H1 (cell line): ENCODE results near the gene RAD51B. TPM values are rescaled to one million over a fixed set of nuclear protein-coding genes. Genes with fewer than 3 reads are reported as not detected.

Source experiments
- CTCF ChIA-PET: fragments of 300-600 bp; sonication (Branson Sonifier 250); formaldehyde crosslinking; loops from one replicate; lab custom pipeline; 2021; ENCODE audit not compliant: partially characterized antibody; lab: Charles Lee
- POLR2A ChIA-PET: fragments of 300-600 bp; sonication (Branson Sonifier 250); formaldehyde crosslinking; loops from one replicate; lab custom pipeline; 2021; ENCODE audit warnings: inconsistent platforms; ENCODE audit not compliant: partially characterized antibody; lab: Charles Lee
- DNase-seq, 2 experiments: peaks; one replicate each; pipeline versions ENCODE4 v3.0.0 to v3.0.0-alpha.2; 2010 to 2022; ENCODE audit warnings: low spot score in 2 of 2, low read depth in 1 of 2, mixed read lengths in 1 of 2
- FAIRE-seq: peaks from 2 replicates; lab custom pipeline; 2011; peaks lifted over from hg19 to GRCh38; lab: Jason Lieb, UNC
- H2AFZ ChIP-seq: 2 replicates; pipeline ENCODE4 v1.8.1; 2012; ENCODE audit warnings: low read length, inconsistent platforms
- H2AK5ac ChIP-seq: 2 replicates; pipeline ENCODE4 v1.6.1; 2013; ENCODE audit warnings: low read depth, low read length
- H2BK120ac ChIP-seq: replicated peaks from 2 replicates; pipeline ENCODE3; 2013; ENCODE audit warnings: low read depth, low read length, inconsistent platforms
- H2BK12ac ChIP-seq: 2 replicates; pipeline ENCODE4 v1.6.1; 2013; ENCODE audit warnings: low read depth, low read length
- H2BK15ac ChIP-seq: 2 replicates; pipeline ENCODE4 v1.6.1; 2013; ENCODE audit warnings: low read length
- H2BK20ac ChIP-seq: 2 replicates; pipeline ENCODE4 v1.6.1; 2013; ENCODE audit warnings: low read length
- H2BK5ac ChIP-seq: 2 replicates; pipeline ENCODE4 v1.6.1; 2013; ENCODE audit warnings: low read depth, low read length
- H3K14ac ChIP-seq: 2 replicates; pipeline ENCODE4 v1.6.1; 2013; ENCODE audit warnings: inconsistent platforms; ENCODE audit not compliant: insufficient read length
- H3K18ac ChIP-seq: 2 replicates; pipeline ENCODE4 v1.6.1; 2013; ENCODE audit warnings: low read length; ENCODE audit errors: extremely low read depth
- H3K23ac ChIP-seq: 2 replicates; pipeline ENCODE4 v1.6.1; 2013; ENCODE audit warnings: inconsistent platforms; ENCODE audit not compliant: insufficient read length
- H3K23me2 ChIP-seq: 2 replicates; pipeline ENCODE4 v1.6.1; 2013; ENCODE audit warnings: low read depth, low read length
- H3K27ac ChIP-seq: 2 replicates; pipeline ENCODE4 v1.6.1; 2011; ENCODE audit warnings: low read depth, low read length, inconsistent platforms
- H3K27me3 ChIP-seq, 4 experiments: replicated peaks in 1 of 4; 1 replicate in 1 of 4; 2 replicates in 3 of 4; pipeline versions ENCODE4 v1.6.1 to v1.8.1; 2011 to 2013; ENCODE audit warnings: low read length in 3 of 4, mild to moderate bottlenecking in 3 of 4, inconsistent platforms in 2 of 4, mixed read lengths in 2 of 4, moderate library complexity in 1 of 4; ENCODE audit not compliant: control insufficient read depth in 3 of 4, insufficient read depth in 3 of 4; ENCODE audit errors: extremely low read depth in 1 of 4
- H3K36me3 ChIP-seq, 4 experiments: 2 replicates each; pipeline versions ENCODE4 v1.6.1 to v1.8.1; 2011 to 2013; ENCODE audit warnings: mild to moderate bottlenecking in 4 of 4, low read length in 3 of 4, moderate library complexity in 2 of 4, control low read depth in 1 of 4, inconsistent platforms in 1 of 4; ENCODE audit not compliant: insufficient read depth in 4 of 4, control insufficient read depth in 2 of 4
- H3K4ac ChIP-seq: replicated peaks from 2 replicates; pipeline ENCODE3; 2013; ENCODE audit warnings: low read length, low read depth, mixed read lengths, inconsistent platforms; ENCODE audit not compliant: insufficient read length
- H3K4me1 ChIP-seq, 4 experiments: replicated peaks in 1 of 4; 1 replicate in 1 of 4; 2 replicates in 3 of 4; pipeline versions ENCODE4 v1.6.1 to v1.8.1; 2011 to 2013; ENCODE audit warnings: low read length in 3 of 4, inconsistent platforms in 2 of 4, mixed read lengths in 1 of 4; ENCODE audit not compliant: insufficient read depth in 4 of 4, control insufficient read depth in 3 of 4
- H3K4me2 ChIP-seq, 2 experiments: 2 replicates each; pipeline versions ENCODE4 v1.6.1 to v1.8.1; 2011 to 2013; ENCODE audit warnings: low read depth in 2 of 2, low read length in 2 of 2, control low read depth in 1 of 2, inconsistent platforms in 1 of 2, mild to moderate bottlenecking in 1 of 2; ENCODE audit not compliant: insufficient read depth in 1 of 2
- H3K4me3 ChIP-seq, 4 experiments: fragments of 200-600, 300-600 bp in 1 of 4; sonication (generic), shearing (Covaris generic), sonication (Bioruptor Twin) in 1 of 4; 2 replicates each; pipeline versions ENCODE4 v1.5.1 to v1.8.1; 2011 to 2016; ENCODE audit warnings: low read length in 4 of 4, low read depth in 3 of 4, control low read depth in 2 of 4, inconsistent platforms in 2 of 4, mild to moderate bottlenecking in 2 of 4, mixed read lengths in 1 of 4, moderate library complexity in 1 of 4; ENCODE audit not compliant: insufficient read depth in 2 of 4; ENCODE audit errors: extremely low read depth in 1 of 4
- H3K56ac ChIP-seq: replicated peaks from 2 replicates; pipeline ENCODE3; 2013; ENCODE audit warnings: low read depth, mild to moderate bottlenecking, mixed read lengths, low read length, inconsistent platforms; ENCODE audit not compliant: insufficient read length
- H3K79me1 ChIP-seq: 2 replicates; pipeline ENCODE4 v1.6.1; 2013; ENCODE audit warnings: low read depth, low read length, control low read depth
- H3K79me2 ChIP-seq, 2 experiments: 2 replicates each; pipeline versions ENCODE4 v1.6.1 to v1.8.1; 2012 to 2013; ENCODE audit warnings: low read length in 2 of 2, mild to moderate bottlenecking in 2 of 2, inconsistent platforms in 1 of 2; ENCODE audit not compliant: insufficient read depth in 2 of 2, control insufficient read depth in 1 of 2
- H3K9ac ChIP-seq, 4 experiments: replicated peaks in 1 of 4; 1 replicate in 1 of 4; 2 replicates in 3 of 4; pipeline versions ENCODE4 v1.6.1 to v1.8.1; 2011 to 2013; ENCODE audit warnings: low read depth in 3 of 4, low read length in 3 of 4, control low read depth in 2 of 4, mild to moderate bottlenecking in 2 of 4, moderate library complexity in 2 of 4, inconsistent platforms in 1 of 4; ENCODE audit errors: extremely low read depth in 1 of 4
- H3K9me3 ChIP-seq, 2 experiments: 2 replicates each; pipeline versions ENCODE4 v1.6.1 to v1.8.1; 2012 to 2013; ENCODE audit warnings: mild to moderate bottlenecking in 2 of 2, moderate library complexity in 2 of 2, control low read depth in 1 of 2, inconsistent platforms in 1 of 2, low read depth in 1 of 2, low read length in 1 of 2, mixed read lengths in 1 of 2; ENCODE audit not compliant: insufficient read depth in 2 of 2
- H4K20me1 ChIP-seq, 2 experiments: replicated peaks in 1 of 2; 2 replicates each; pipeline versions ENCODE3 to v1.8.1; 2011 to 2013; ENCODE audit warnings: inconsistent platforms in 2 of 2, low read length in 2 of 2, mild to moderate bottlenecking in 1 of 2; ENCODE audit not compliant: insufficient read depth in 2 of 2, control insufficient read depth in 1 of 2
- H4K5ac ChIP-seq: 2 replicates; pipeline ENCODE4 v1.6.1; 2013; ENCODE audit warnings: low read length, low read depth, mixed read lengths, inconsistent platforms; ENCODE audit not compliant: insufficient read length
- H4K8ac ChIP-seq: 2 replicates; pipeline ENCODE4 v1.8.0; 2013; ENCODE audit warnings: mild to moderate bottlenecking, moderate library complexity, low read length, inconsistent platforms; ENCODE audit not compliant: insufficient read depth; ENCODE audit errors: extremely low read depth
- H4K91ac ChIP-seq: replicated peaks from 2 replicates; pipeline ENCODE3; 2013; ENCODE audit warnings: low read length, mixed read lengths, inconsistent platforms; ENCODE audit not compliant: insufficient read length
- CBX5 ChIP-seq: fragments of 300-800, 300-1000 bp; sonication (generic); IDR thresholded peaks from 2 replicates; pipeline ENCODE4 v1.7.1; 2016; ENCODE audit warnings: antibody characterized with exemption, low read length, low read depth
- CHD2 ChIP-seq: IDR thresholded peaks from 2 replicates; pipeline ENCODE4 v1.6.1; 2012; ENCODE audit warnings: low read length, improper control_type of control experiment
- EGR1 ChIP-seq: IDR thresholded peaks from 2 replicates; pipeline ENCODE4 v1.6.1; 2011; ENCODE audit warnings: low read depth, low read length, borderline replicate concordance
- EZH2 ChIP-seq: fragments of 200-600 bp; sonication (generic); IDR thresholded peaks from 2 replicates; pipeline ENCODE4 v1.7.1; 2012; ENCODE audit warnings: low read depth, mild to moderate bottlenecking, moderate library complexity, low read length, inconsistent platforms; ENCODE audit not compliant: severe bottlenecking
- KDM1A ChIP-seq: fragments of 200-600, 300-600 bp; sonication (generic); IDR thresholded peaks from 2 replicates; pipeline ENCODE4 v1.7.1; 2016; ENCODE audit warnings: mild to moderate bottlenecking, low read length, borderline replicate concordance
- MAFK ChIP-seq: IDR thresholded peaks from 2 replicates; pipeline ENCODE4 v1.6.1; 2012; ENCODE audit warnings: low read depth, mild to moderate bottlenecking, improper control_type of control experiment, low read length
- RAD21 ChIP-seq, 2 experiments: IDR thresholded peaks in 1 of 2; conservative IDR thresholded peaks in 1 of 2; 2 replicates each; pipeline ENCODE4 v1.6.1; 2011; ENCODE audit warnings: low read depth in 2 of 2, low read length in 2 of 2, improper control_type of control experiment in 1 of 2, inconsistent platforms in 1 of 2, mild to moderate bottlenecking in 1 of 2, moderate library complexity in 1 of 2
- SP2 ChIP-seq: IDR thresholded peaks from 2 replicates; pipeline ENCODE4 v1.6.1; 2012; ENCODE audit warnings: mild to moderate bottlenecking, low read length, inconsistent platforms
- TAF7 ChIP-seq: optimal IDR thresholded peaks from 2 replicates; pipeline ENCODE3; 2011; ENCODE audit warnings: low read depth, mild to moderate bottlenecking, inconsistent platforms, low read length, moderate library complexity, borderline replicate concordance
- TBP ChIP-seq: IDR thresholded peaks from 2 replicates; pipeline ENCODE4 v1.6.1; 2011; ENCODE audit warnings: low read depth, low read length, improper control_type of control experiment
- YY1 ChIP-seq: IDR thresholded peaks from 2 replicates; pipeline ENCODE4 v1.6.1; 2011; ENCODE audit warnings: low read depth, mild to moderate bottlenecking, low read length
- polyA plus RNA-seq, 7 experiments: library from polyadenylated mRNA; depleted of rRNA in 3 of 7; stranded (reverse) in 5 of 7; unstranded in 2 of 7; fragments of >200 nt in 5 of 7; fragments of 200-250 nt in 2 of 7; gene quantifications; 1 replicate in 5 of 7; 2 replicates in 1 of 7; 4 replicates in 1 of 7; pipeline versions ENCODE4 v1.2.1 to v1.2.3, GENCODE V29; 2011 to 2013; ENCODE audit warnings: missing spikeins in 2 of 7, mixed read lengths in 2 of 7
- total RNA-seq: library from RNA; stranded (reverse); fragmentation: NEBNext Ultra II Directional; extraction: Animal tissue kit (Norgen Biotek cat#: 25700); gene quantifications from 2 replicates; pipeline ENCODE4 v1.2.1, GENCODE V29; 2021

Gene RAD51B
- total and polyA plus RNA-seq, 2 of the 8 experiments (the other 6 are each of a cell fraction or from before 2014, with no cell fraction given) = 3.9 to 14.9 TPM

DNA sequence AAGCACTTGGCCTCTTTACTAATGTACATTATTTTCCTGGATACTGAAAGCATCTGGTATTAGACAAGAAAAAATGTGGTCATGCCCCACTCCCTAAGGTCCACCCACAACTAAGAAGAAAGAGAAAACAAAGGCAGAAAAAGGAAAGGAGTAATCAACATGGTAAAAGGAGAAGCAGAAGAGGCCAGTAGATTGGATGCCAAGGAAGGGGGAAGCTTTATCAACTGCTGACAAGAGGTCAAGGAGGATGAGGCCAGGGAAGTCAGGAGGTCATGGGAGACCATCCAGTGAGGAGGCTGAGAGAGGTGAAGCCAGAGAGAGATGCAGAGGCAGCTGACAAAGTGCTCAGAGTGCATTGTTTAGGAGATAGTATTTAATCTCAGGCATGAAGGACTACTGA is 589.8 kb downstream of the RAD51B start:
- Histone ChIP-seq H2BK120ac (no peak overlapping the region), H3K36me3 (no peaks in the 10 kb centered on the region), H4K91ac (no peak overlapping the region), H2BK15ac (no peak overlapping the region), H2BK12ac (no peak overlapping the region), H3K23ac (no peak overlapping the region), H3K27me3 (no peaks in the 10 kb centered on the region), H3K4me1 (peaks cover 0 to 8% (median 2%) of the 10 kb centered on the region in 4 experiments; a peak in 2 of 7 replicates), H3K79me1 (no peaks in the 10 kb centered on the region), H4K8ac (no peak overlapping the region), H4K5ac (no peak overlapping the region), H2BK5ac (no peak overlapping the region), H2BK20ac (no peak overlapping the region), H3K56ac (no peak overlapping the region), H3K23me2 (no peaks in the 10 kb centered on the region; the same call in 1 of the 2 replicates), H3K14ac (no peak overlapping the region), H3K18ac (no peak overlapping the region), H2AFZ (no peak overlapping the region), H3K79me2 (no peaks in the 10 kb centered on the region), H4K20me1 (no peaks in the 10 kb centered on the region), H3K27ac (no peak overlapping the region), H3K9me3 (no peaks in the 10 kb centered on the region), H2AK5ac (no peak overlapping the region), H3K4me2 (no peak overlapping the region), H3K4me3 (no peak overlapping the region), H3K4ac (no peak overlapping the region), H3K9ac (no peak overlapping the region)
- DNase-seq (no peak), FAIRE-seq (no peak)
- ChIA-PET POLR2A (interaction anchor here (0.6 to 0.7 kb wide), 2 partner anchors 179 to 213 kb away, joined by 4 read pairs; no protein-coding TSS in a partner anchor), CTCF (interaction anchor here (0.6 to 4.3 kb wide), 11 partner anchors 62 to 544 kb away, joined by 3 to 11 read pairs (median 3); no protein-coding TSS in a partner anchor)
- TF ChIP-seq SP2 (no peak), EGR1 (no peak), TBP (no peak), EZH2 (no peak), CHD2 (no peak), KDM1A (no peak), YY1 (no peak), RAD21 (IDR thresholded peaks at IDR 0.05 in 1 of 2, conservative IDR thresholded peaks at IDR 0.05 in 1 of 2; ENCODE audit: low read depth in 2 of 2, low read length in 2 of 2) (no peak), MAFK (no peak), TAF7 (no peak), CBX5 (no peak)
